Liver (tissue), 9 donors: ENCODE results near the gene ATP6V1C2. TPM values are rescaled to one million over a fixed set of nuclear protein-coding genes. Genes with fewer than 3 reads are reported as not detected.

Source experiments
- DNase-seq: peaks from one replicate; pipeline ENCODE4 v3.0.0-alpha.2; 2017; ENCODE audit warnings: low spot score
- H3K27ac ChIP-seq, 2 donors: one replicate each; pipeline ENCODE4 v1.7.0; 2013; ENCODE audit warnings: inconsistent platforms in 2 of 2, low read length in 2 of 2, control low read depth in 1 of 2, low read depth in 1 of 2, mild to moderate bottlenecking in 1 of 2
- H3K27me3 ChIP-seq, 4 donors: one replicate each; pipeline versions ENCODE4 v1.6.1 to v1.7.0; 2013; ENCODE audit warnings: low read length in 3 of 4, inconsistent platforms in 1 of 4, mild to moderate bottlenecking in 1 of 4, moderate library complexity in 1 of 4; ENCODE audit not compliant: control insufficient read depth in 4 of 4, insufficient read depth in 4 of 4
- H3K36me3 ChIP-seq, 4 donors: one replicate each; pipeline versions ENCODE4 v1.6.1 to v1.7.0; 2013; ENCODE audit warnings: low read length in 3 of 4, mild to moderate bottlenecking in 3 of 4, low read depth in 1 of 4, moderate library complexity in 1 of 4; ENCODE audit not compliant: control insufficient read depth in 4 of 4, insufficient read depth in 3 of 4
- H3K4me1 ChIP-seq, 4 donors: one replicate each; pipeline versions ENCODE4 v1.6.1 to v1.7.0; 2013; ENCODE audit warnings: low read length in 3 of 4, mild to moderate bottlenecking in 3 of 4, moderate library complexity in 1 of 4; ENCODE audit not compliant: control insufficient read depth in 4 of 4, insufficient read depth in 4 of 4
- H3K4me3 ChIP-seq, 3 donors: one replicate each; pipeline versions ENCODE4 v1.6.1 to v1.7.0; 2013; ENCODE audit warnings: low read length in 3 of 3, control low read depth in 1 of 3, low read depth in 1 of 3, mild to moderate bottlenecking in 1 of 3
- H3K9ac ChIP-seq, 2 donors: one replicate each; pipeline ENCODE4 v1.7.0; 2013; ENCODE audit warnings: low read length in 2 of 2, mild to moderate bottlenecking in 2 of 2, moderate library complexity in 2 of 2, control low read depth in 1 of 2, low read depth in 1 of 2
- H3K9me3 ChIP-seq, 4 donors: one replicate each; pipeline versions ENCODE4 v1.6.1 to v1.7.0; 2013; ENCODE audit warnings: low read length in 3 of 4; ENCODE audit not compliant: control insufficient read depth in 4 of 4
- ATF3 ChIP-seq: IDR thresholded peaks from 2 replicates; pipeline ENCODE4 v1.6.1; 2016; ENCODE audit warnings: antibody characterized with exemption
- FOXA1 ChIP-seq: IDR thresholded peaks from 2 replicates; pipeline ENCODE4 v1.6.1; 2016; ENCODE audit warnings: antibody characterized with exemption
- FOXA2 ChIP-seq: IDR thresholded peaks from 2 replicates; pipeline ENCODE4 v1.6.1; 2016; ENCODE audit warnings: antibody characterized with exemption
- GABPA ChIP-seq, 2 donors: IDR thresholded peaks in 1 of 2; conservative IDR thresholded peaks in 1 of 2; 2 replicates each; pipeline ENCODE4 v1.6.1; 2016; ENCODE audit warnings: antibody characterized with exemption in 2 of 2, mild to moderate bottlenecking in 1 of 2, moderate library complexity in 1 of 2
- HNF4G ChIP-seq: IDR thresholded peaks from 2 replicates; pipeline ENCODE4 v1.6.1; 2016; ENCODE audit warnings: antibody characterized with exemption
- JUND ChIP-seq, 2 donors: IDR thresholded peaks; 2 replicates each; pipeline ENCODE4 v1.6.1; 2016; ENCODE audit warnings: antibody characterized with exemption in 2 of 2
- RAD21 ChIP-seq, 2 donors: IDR thresholded peaks; 2 replicates each; pipeline ENCODE4 v1.6.1; 2016; ENCODE audit warnings: antibody characterized with exemption in 2 of 2, mild to moderate bottlenecking in 2 of 2
- RXRA ChIP-seq, 2 donors: IDR thresholded peaks; 2 replicates each; pipeline ENCODE4 v1.6.1; 2017 to 2018; ENCODE audit warnings: antibody characterized with exemption in 2 of 2, mild to moderate bottlenecking in 1 of 2
- SP1 ChIP-seq: IDR thresholded peaks from 2 replicates; pipeline ENCODE4 v1.6.1; 2018; ENCODE audit warnings: antibody characterized with exemption, mild to moderate bottlenecking
- WGBS: extraction: QIAGEN DNeasy Blood & Tissue Kit; methylation state at CpG from one replicate; pipeline ENCODE4 v1.1.7; 2013; 5-methylcytosine and 5-hydroxymethylcytosine counted together
- polyA plus RNA-seq, 2 donors: library from polyadenylated mRNA; stranded (reverse) in 1 of 2; unstranded in 1 of 2; fragments of 200-250 nt in 1 of 2; fragments of >200 nt in 1 of 2; fragmentation: Nextera tagmentation in 1 of 2; extraction: Ambion mirVana in 1 of 2; gene quantifications; one replicate each; pipeline versions ENCODE4 v1.2.1 to v1.2.3, GENCODE V29; 2013 to 2015
- total RNA-seq, 2 donors: library from RNA; depleted of rRNA; stranded (reverse); fragments of >200 nt; gene quantifications; one replicate each; pipeline ENCODE4 v1.2.3, GENCODE V29; 2014
- TF ChIP-seq, protein P1 (sequence below): fragments of 150-350 bp; IDR thresholded peaks from 2 replicates; pipeline ENCODE4 v1.5.1; 2017; ENCODE audit warnings: improper control_type of control experiment, low read depth, low read length; ENCODE audit not compliant: missing input control
- TF ChIP-seq, protein P2 (sequence below): IDR thresholded peaks from 2 replicates; pipeline ENCODE4 v1.6.1; 2016; ENCODE audit warnings: antibody characterized with exemption
- TF ChIP-seq, protein P3 (sequence below): IDR thresholded peaks from 2 replicates; pipeline ENCODE4 v1.6.1; 2016; ENCODE audit warnings: antibody characterized with exemption
- TF ChIP-seq, protein P4 (sequence below): IDR thresholded peaks from 2 replicates; pipeline ENCODE4 v1.6.1; 2016; ENCODE audit warnings: antibody characterized with exemption, mild to moderate bottlenecking
- donor health status: healthy.
- donor health status: healthy.
- donor health status: healthy.
- donor health status: healthy.
- donor health status: healthy.

The ATP6V1C2 gene
- total and polyA plus RNA-seq, 4 donors = 0.08 to 0.66 (median 0.33) TPM

DNA sequence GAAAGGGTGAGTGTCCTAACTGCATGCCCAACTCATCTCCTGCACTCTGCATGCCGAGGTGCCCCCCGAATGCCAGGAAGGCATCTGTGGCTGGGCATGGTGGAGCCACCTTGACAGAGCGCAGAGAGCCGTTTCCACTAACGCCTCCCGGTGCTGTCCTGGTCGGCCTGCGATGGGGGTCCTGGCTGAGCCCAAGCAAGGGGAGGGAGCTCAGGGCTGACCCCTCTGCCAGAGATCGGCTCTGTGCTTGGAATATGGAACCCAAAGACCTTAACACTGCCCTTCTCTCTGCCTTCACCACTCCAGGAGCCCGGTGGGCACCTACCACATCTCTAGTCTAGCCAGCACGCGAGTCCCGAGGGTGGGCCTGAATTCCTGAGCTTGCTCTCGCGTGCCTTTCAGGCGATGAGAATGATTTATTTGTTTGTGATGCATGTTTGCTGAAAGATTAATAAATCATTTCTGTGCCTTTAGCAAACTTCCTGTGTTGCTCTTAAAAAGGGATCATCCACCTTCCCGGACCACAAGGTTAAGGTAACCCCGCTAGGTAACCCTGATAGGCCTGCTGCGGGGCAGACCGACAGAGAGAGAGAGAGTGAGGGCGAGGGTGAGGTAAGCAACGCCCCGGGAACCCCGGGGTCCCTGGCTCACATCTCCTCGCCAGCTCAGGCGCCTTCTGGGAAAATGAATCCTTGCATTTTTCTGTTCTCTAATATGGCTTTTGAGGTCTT, 55.8 kb downstream of the ATP6V1C2 start:
- no peak overlapping the region for H3K27ac ChIP-seq
- no peaks in the 10 kb centered on the region for H3K4me1 ChIP-seq
- no peak for DNase-seq
- no peak overlapping the region for H3K9ac ChIP-seq
- 94% methylated on average over 26 of the region's 26 CpGs for WGBS
- no peaks in the 10 kb centered on the region for H3K9me3 ChIP-seq
- no peaks in the 10 kb centered on the region for H3K27me3 ChIP-seq
- no peak overlapping the region for H3K4me3 ChIP-seq
- H3K36me3 ChIP-seq = peaks cover 9 to 24% (median 13%) of the 10 kb centered on the region in 4 donors
- TF ChIP-seq GABPA (IDR thresholded peaks at IDR 0.05 in 1 of 2, conservative IDR thresholded peaks at IDR 0.05 in 1 of 2) = no peak
- no peak for TF ChIP-seq FOXA2
- TF ChIP-seq HNF4G = no peak
- no peak for TF ChIP-seq RAD21 (IDR thresholded peaks at IDR 0.05)
- TF ChIP-seq, protein P1, sequence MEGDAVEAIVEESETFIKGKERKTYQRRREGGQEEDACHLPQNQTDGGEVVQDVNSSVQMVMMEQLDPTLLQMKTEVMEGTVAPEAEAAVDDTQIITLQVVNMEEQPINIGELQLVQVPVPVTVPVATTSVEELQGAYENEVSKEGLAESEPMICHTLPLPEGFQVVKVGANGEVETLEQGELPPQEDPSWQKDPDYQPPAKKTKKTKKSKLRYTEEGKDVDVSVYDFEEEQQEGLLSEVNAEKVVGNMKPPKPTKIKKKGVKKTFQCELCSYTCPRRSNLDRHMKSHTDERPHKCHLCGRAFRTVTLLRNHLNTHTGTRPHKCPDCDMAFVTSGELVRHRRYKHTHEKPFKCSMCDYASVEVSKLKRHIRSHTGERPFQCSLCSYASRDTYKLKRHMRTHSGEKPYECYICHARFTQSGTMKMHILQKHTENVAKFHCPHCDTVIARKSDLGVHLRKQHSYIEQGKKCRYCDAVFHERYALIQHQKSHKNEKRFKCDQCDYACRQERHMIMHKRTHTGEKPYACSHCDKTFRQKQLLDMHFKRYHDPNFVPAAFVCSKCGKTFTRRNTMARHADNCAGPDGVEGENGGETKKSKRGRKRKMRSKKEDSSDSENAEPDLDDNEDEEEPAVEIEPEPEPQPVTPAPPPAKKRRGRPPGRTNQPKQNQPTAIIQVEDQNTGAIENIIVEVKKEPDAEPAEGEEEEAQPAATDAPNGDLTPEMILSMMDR = no peak
- TF ChIP-seq, protein P2, sequence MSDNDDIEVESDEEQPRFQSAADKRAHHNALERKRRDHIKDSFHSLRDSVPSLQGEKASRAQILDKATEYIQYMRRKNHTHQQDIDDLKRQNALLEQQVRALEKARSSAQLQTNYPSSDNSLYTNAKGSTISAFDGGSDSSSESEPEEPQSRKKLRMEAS = no peak
- TF ChIP-seq, protein P3, sequence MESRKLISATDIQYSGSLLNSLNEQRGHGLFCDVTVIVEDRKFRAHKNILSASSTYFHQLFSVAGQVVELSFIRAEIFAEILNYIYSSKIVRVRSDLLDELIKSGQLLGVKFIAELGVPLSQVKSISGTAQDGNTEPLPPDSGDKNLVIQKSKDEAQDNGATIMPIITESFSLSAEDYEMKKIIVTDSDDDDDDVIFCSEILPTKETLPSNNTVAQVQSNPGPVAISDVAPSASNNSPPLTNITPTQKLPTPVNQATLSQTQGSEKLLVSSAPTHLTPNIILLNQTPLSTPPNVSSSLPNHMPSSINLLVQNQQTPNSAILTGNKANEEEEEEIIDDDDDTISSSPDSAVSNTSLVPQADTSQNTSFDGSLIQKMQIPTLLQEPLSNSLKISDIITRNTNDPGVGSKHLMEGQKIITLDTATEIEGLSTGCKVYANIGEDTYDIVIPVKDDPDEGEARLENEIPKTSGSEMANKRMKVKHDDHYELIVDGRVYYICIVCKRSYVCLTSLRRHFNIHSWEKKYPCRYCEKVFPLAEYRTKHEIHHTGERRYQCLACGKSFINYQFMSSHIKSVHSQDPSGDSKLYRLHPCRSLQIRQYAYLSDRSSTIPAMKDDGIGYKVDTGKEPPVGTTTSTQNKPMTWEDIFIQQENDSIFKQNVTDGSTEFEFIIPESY = no peak
- TF ChIP-seq ATF3 = no peak
- no peak for TF ChIP-seq FOXA1
- no peak for TF ChIP-seq JUND (IDR thresholded peaks at IDR 0.05)
- TF ChIP-seq SP1 = no peak
- TF ChIP-seq, protein P4, sequence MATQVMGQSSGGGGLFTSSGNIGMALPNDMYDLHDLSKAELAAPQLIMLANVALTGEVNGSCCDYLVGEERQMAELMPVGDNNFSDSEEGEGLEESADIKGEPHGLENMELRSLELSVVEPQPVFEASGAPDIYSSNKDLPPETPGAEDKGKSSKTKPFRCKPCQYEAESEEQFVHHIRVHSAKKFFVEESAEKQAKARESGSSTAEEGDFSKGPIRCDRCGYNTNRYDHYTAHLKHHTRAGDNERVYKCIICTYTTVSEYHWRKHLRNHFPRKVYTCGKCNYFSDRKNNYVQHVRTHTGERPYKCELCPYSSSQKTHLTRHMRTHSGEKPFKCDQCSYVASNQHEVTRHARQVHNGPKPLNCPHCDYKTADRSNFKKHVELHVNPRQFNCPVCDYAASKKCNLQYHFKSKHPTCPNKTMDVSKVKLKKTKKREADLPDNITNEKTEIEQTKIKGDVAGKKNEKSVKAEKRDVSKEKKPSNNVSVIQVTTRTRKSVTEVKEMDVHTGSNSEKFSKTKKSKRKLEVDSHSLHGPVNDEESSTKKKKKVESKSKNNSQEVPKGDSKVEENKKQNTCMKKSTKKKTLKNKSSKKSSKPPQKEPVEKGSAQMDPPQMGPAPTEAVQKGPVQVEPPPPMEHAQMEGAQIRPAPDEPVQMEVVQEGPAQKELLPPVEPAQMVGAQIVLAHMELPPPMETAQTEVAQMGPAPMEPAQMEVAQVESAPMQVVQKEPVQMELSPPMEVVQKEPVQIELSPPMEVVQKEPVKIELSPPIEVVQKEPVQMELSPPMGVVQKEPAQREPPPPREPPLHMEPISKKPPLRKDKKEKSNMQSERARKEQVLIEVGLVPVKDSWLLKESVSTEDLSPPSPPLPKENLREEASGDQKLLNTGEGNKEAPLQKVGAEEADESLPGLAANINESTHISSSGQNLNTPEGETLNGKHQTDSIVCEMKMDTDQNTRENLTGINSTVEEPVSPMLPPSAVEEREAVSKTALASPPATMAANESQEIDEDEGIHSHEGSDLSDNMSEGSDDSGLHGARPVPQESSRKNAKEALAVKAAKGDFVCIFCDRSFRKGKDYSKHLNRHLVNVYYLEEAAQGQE = no peak
- TF ChIP-seq RXRA (IDR thresholded peaks at IDR 0.05) = no peak
